Neutrophil (primary cell): ENCODE data around the gene CROCC2.

Source experiments
- H3K27ac ChIP-seq: fragments of 200-600 bp; sonication (generic); 2 replicates; pipeline ENCODE4 v1.5.1; 2016; ENCODE audit warnings: mild to moderate bottlenecking, moderate library complexity
- H3K27me3 ChIP-seq: fragments of 200-600 bp; sonication (generic); 2 replicates; pipeline ENCODE4 v1.6.0; 2016; ENCODE audit warnings: mild to moderate bottlenecking
- H3K36me3 ChIP-seq: fragments of 200-600 bp; sonication (generic); 2 replicates; pipeline ENCODE4 v1.5.1; 2017
- H3K4me1 ChIP-seq, 2 experiments: fragments of 200-600 bp in 1 of 2; sonication (generic) in 1 of 2; 1 replicate in 1 of 2; 2 replicates in 1 of 2; pipeline versions ENCODE4 v1.5.1 to v1.6.1; 2013 to 2016; ENCODE audit warnings: low read depth in 1 of 2, low read length in 1 of 2, mild to moderate bottlenecking in 1 of 2, moderate library complexity in 1 of 2; ENCODE audit not compliant: control insufficient read depth in 1 of 2, insufficient read depth in 1 of 2
- H3K4me3 ChIP-seq, 2 experiments: fragments of 200-600 bp in 1 of 2; sonication (generic) in 1 of 2; 1 replicate in 1 of 2; 2 replicates in 1 of 2; pipeline ENCODE4 v1.5.1; 2013 to 2016; ENCODE audit warnings: low read depth in 1 of 2, low read length in 1 of 2, mild to moderate bottlenecking in 1 of 2, moderate library complexity in 1 of 2
- H3K9me3 ChIP-seq: fragments of 200-600 bp; sonication (generic); 2 replicates; pipeline ENCODE4 v1.5.1; 2016
- CTCF ChIP-seq: fragments of 200-600 bp; sonication (generic); IDR thresholded peaks from 2 replicates; pipeline ENCODE4 v1.5.1; 2016; ENCODE audit warnings: antibody characterized with exemption

CROCC2 gene

DNA sequence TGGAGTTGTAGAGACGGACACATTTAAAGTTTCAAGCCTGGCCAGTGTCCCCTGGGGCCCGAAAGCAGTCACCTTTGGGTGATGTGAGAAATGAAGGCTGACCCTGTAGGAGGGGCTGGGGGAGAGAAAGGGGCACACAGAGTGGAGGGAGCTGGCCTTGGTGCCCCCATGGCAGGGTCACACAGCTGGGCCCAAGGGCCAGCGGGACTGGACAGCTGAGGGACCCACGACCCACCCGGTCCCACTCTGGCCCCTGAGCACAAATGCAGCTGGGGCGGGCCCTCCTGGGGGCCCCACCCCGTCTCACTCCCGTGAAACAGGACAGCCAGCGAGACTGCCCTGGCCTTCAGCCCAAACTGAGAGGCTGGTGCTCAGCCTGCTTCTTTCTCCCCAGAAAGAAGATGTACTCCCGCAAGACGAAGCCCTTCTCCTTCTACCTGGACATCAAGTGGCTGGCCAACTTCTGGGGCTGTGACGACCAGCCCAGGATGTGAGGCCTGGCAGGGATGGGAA, 31.4 kb upstream of the CROCC2 start:
- H3K4me3 ChIP-seq, result no peak overlapping the region
- no peak for TF ChIP-seq CTCF
- no peaks in the 10 kb centered on the region for H3K36me3 ChIP-seq
- no peak overlapping the region for H3K27ac ChIP-seq
- H3K4me1 ChIP-seq, result no peaks in the 10 kb centered on the region
- H3K9me3 ChIP-seq, result no peaks in the 10 kb centered on the region
- H3K27me3 ChIP-seq, result no peaks in the 10 kb centered on the region

DNA sequence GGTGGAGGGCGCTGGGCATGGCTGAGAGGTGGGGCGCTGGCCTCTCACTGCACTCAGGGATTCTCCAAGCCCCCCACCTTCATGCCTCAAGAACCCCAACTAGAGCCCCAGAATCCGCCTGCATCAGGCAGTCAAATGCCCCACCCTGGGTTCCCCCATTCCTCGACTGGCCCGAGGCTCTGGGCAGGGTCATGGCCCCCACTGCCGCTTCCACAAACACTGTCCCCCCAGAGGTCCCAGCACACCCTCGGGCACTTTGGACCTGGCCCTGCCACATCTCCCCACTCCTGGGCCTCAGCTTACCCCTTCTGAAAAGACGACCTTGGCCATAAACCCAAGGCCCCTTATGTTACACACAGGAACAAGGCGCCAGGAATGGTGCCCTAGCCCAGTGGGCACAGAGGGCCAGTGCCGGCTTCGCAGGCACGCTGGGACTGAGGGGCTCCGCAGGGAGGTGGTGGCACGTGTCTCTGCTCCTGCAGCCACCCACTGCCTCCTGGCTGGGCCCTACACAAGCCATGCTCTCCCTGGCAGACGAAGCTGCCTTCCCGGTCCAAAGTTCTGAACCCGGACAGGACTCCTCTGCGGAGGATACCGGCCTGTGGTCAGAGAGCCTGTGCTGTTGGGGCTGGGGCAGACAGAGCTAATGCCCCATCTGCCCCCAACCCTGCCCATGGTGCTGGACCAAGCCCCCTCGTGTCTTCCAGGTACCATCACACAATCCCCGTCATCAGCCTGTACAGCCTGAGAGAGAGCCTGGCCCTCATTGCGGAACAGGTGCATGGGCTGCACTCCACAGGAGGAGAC, 30.7 kb upstream of the CROCC2 start:
- Histone ChIP-seq H3K9me3 (no peaks in the 10 kb centered on the region), H3K4me3 (no peak overlapping the region), H3K27ac (no peak overlapping the region), H3K36me3 (no peaks in the 10 kb centered on the region), H3K4me1 (no peaks in the 10 kb centered on the region), H3K27me3 (no peaks in the 10 kb centered on the region)
- TF ChIP-seq CTCF, result no peak

DNA sequence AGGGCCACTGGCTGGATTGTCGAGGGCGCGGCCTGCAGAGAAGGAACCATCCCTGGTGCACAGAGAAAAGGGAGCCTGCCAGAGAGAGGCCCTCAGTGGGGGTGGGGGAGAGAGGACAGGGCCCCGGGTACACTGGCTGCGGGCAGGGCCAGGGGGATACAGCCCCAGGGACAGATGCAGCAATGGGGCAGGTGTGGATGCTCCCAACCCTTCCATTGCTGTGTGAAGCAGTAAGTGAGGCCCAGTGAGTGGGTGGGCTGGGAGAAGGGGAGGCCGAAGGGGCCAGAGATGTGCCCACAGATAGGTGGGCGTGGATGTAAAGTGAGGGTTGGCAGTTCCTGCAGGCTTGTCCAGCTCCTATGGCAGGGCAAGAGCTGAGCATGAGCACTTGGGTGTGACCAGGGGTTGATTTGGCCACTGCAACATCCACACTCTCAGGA, 30.1 kb upstream of the CROCC2 start:
- H3K4me1 ChIP-seq, result no peaks in the 10 kb centered on the region

DNA sequence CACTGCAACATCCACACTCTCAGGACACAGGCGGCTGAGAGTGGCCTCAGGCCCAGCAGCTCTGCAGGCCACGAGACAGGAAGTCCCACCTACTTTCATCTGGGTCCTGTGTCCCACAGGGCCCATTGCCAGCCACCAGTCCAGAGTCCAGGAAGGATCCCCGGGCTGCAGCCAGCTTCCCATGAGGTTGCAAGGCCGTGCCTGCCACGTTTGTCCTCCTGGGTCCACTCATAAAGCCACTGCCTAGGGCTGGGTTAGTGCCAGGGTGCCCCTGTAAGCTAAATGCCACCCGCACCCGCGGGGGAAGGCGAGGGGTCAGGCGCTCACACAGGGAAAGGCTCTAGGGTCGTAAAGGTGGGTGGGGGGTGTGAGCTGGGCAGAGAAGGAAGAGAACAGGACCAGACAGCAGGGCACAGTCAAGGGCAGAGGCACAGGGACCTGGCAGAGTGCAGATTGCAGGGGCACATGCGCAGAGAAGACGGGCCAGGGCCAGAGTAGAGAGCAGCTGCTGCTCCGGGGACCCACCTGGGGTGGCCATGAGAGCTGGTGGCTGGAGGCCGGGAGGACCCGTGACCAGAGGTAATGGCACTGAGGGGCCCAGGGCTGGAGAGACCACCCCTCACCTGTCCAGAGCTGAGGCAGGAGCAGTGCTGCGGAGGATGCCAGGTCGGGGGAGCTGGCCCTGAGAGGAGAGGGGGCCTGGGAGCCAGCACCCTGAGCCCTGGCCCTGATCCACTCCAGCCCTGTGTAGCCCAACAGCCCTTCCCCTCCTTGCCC, 29.5 kb upstream of the CROCC2 start:
- Histone ChIP-seq H3K27me3 (no peaks in the 10 kb centered on the region), H3K36me3 (no peaks in the 10 kb centered on the region), H3K9me3 (no peaks in the 10 kb centered on the region), H3K4me3 (no peak overlapping the region), H3K4me1 (no peaks in the 10 kb centered on the region), H3K27ac (no peak overlapping the region)
- no peak for TF ChIP-seq CTCF

More for the DNA sequence above, 30.1 kb upstream of the CROCC2 start:
- TF ChIP-seq CTCF, result no peak
- no peak overlapping the region for H3K27ac ChIP-seq
- H3K36me3 ChIP-seq, result no peaks in the 10 kb centered on the region
- no peaks in the 10 kb centered on the region for H3K9me3 ChIP-seq
- H3K27me3 ChIP-seq, result no peaks in the 10 kb centered on the region
- H3K4me3 ChIP-seq, result no peak overlapping the region

- H3K4me1 ChIP-seq, result no peaks in the 10 kb centered on the region
- H3K36me3 ChIP-seq, result no peaks in the 10 kb centered on the region
- H3K27ac ChIP-seq, result no peak overlapping the region
- H3K9me3 ChIP-seq, result no peaks in the 10 kb centered on the region
- H3K4me3 ChIP-seq, result no peak overlapping the region
- H3K27me3 ChIP-seq, result no peaks in the 10 kb centered on the region
- no peak for TF ChIP-seq CTCF
These were observed 28.4 kb upstream of the CROCC2 start for GRCh38 chr2:240877460-240878340.
